Measurements from ENCODE around the gene GHRL.
A peak's percentile ranks its signal among the peaks of the same experiment; 100 is the strongest.

Gene GHRL, protein sequence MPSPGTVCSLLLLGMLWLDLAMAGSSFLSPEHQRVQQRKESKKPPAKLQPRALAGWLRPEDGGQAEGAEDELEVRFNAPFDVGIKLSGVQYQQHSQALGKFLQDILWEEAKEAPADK

DNA sequence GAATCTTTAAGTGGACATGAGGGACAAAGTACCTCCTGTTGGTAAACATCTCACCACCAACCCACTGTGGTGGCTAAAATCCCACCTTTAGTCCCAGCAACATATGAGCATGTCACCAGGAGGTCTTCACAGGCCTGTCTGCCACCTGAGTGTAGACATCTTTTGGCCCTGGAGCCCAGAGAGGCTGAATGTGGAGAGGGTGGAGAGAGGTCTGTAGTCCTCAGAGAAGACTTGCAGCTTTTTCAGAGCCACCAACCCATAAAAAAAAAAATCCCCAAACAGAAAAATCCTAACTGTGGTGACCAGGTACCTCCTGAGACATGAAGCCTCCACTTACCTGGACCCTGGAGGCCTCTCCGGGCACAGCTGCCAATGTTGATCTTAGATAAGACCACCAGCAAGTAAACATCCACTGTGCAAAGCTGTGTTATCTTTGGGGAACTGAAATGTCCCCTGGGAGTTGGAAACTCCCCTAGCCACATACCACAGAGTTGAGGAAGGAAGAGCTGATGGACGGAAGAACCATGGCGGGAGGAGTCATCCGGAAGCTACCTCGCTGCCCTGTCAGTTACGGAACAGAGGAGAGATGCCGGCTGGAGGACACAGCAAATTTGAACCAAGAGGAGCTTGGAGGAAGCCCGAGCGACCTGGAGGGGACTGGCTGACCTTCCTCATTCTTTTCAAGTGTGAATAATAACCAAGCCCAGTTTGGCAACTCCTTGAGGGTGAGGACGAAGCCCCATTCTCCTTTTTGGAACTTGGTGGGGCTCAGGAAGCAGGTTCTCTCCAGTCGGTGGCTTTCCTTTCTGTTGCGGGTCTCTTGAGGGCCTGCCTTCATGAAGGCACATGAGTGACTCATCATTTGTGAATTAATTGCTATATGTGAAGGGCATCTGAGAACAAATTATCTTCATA lies at the start of gene GHRL:
Gene GHRL, minus strand, starts transcription at position 443 of the 915 bp plus-strand sequence. CDS start 2,767 bp downstream, outside the sequence.
- DNase-seq (ENCODE audit: low spot score): peak; percentile 23

DNA sequence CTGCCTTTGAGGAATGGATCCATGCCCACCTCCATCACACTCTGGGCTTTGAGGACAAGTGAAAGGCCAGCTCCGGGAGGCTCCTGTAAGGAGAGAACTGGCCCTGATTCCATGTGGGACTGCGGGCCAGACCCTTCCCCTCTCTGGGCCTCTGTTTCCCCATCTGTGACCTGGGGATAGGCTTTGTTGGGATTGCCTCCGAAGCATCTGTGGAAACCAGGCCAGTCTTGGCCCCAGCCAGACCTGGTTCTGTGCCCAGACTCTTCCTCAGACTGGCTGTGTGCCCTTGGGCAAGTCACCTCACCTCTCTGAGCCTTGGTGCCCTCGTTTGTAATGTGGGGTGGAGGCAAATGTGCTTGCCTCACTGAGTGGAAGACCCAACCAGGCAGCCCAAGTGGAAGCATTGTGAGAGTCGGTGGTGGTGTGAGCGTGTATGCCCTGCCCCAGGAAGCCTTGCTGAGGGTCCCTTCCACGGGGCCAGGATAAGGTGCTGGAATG lies 49.2 kb upstream of the GHRL start:
- no peak for DNase-seq (ENCODE audit: low spot score)

DNA sequence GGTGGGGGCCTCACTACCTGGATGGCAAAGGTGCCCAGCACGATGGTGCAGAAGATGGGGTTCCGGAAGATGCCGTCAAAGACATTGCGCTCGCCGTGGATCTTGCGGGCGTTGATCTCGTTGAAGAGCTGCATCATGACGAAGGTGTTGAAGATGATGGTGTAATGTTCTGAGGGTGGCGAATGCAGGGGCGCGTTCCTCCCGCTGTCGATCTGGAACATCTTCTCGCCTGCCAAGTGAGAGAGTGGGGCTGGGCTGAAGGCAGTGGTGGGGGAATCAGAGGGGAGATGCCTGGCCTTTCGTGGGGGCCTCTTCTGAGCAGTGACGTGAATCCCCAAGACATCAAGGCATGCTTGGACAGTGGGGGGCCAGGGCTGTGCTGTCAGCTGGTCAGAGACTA lies 47.7 kb upstream of the GHRL start:
- no peak for DNase-seq (ENCODE audit: low spot score)

DNA sequence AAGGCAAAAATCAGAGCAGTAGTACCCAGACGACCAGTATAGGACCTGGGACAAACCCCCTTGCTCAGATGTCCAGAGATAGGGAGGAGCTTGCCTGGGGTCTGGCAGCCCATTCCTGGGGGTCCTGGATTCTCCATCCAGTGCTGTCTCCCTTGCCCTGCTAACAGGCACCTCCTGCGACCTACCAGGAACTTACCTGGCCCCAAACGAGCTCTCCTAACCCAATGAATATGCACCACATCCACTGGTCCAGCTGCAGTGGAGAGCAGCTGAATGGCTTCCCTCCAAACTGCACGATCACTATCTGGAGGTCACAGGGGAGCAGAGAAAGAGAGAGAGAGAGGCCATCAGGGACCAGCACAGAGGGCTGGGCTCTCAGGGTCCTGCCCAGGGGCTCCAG lies 47.3 kb upstream of the GHRL start:
- no peak for DNase-seq (ENCODE audit: low spot score)

DNA sequence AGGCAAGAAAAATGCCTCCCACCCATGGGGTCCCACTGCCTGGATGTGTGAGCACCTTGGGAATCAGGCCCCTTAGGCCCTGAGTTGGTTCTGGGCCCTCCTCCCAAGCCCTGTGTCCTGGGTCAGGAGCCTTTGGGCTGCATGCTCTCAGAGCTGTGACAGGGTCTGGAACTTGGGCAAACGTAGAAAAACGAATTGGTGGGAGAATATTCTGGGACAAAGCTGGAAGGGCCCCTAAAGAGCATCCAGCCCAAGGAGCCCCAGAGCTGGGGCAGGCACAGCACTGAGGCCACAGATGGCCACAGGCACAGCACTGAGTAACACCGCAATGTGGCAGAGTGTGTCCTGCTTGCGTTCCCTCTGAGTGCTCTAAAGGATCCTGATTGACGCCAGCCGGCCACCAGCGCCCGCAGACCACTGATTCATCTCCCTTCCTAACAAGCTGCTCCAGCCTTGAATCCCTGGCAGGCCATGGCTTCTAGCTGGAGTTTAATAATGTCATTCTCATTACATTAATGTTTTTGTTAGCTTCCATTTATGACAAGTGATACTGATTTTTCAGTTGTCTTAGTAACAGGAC lies 46.7 kb upstream of the GHRL start:
- no peak for DNase-seq (ENCODE audit: low spot score)

DNA sequence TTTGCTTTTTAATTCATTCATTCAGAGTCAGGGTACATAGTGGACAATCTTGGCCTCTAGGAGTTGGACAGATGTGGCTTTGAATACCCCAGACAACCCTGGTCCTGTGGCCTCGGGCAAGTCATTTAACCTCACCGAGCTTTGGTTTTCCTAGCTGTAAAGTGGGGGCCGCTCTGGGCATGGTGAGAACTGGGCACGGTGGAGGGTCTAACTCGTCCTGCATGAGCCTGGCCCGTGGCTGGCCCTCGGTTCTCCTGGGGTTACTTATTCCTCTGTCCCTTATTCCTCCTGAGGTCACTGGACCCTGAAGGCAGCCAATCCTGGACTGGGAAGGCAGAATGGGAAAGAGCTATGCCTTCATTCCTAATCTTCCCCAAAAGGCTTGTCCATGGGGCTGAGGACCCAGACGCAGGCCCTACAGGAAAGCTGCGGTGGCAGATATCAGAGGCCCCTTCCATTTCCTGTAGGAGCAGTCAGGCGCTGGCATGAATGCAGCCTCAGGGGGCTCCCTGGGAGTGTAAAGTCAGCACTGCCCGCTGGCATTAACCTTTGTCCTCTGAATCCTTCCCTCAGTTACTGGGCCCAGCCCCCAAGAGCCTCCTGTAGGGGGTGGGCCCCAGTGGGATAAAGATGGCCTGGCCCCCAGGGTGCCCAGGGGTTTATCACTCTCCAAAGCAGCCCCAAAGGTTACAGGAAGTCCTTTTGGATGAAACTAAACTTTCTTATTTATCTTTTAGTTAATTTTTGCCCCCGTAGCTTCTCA lies 46.0 kb upstream of the GHRL start:
- DNase-seq (ENCODE audit: low spot score): no peak

DNA sequence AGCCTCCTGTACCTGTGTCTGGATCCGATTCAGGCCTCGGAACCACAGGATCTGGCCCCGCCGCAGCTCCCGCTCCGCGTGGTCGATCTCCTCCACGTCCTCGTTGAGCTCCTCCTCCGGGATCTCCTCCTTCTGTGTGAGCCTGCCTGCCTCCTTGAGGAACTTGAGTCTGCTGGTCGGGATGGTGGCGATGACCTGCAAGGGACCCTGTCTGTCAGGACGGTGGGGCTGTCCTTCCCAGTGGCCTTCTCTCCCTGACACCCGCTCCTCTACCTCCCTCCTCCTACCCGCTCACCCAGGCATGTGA lies 45.4 kb upstream of the GHRL start:
- DNase-seq (ENCODE audit: low spot score): no peak

DNA sequence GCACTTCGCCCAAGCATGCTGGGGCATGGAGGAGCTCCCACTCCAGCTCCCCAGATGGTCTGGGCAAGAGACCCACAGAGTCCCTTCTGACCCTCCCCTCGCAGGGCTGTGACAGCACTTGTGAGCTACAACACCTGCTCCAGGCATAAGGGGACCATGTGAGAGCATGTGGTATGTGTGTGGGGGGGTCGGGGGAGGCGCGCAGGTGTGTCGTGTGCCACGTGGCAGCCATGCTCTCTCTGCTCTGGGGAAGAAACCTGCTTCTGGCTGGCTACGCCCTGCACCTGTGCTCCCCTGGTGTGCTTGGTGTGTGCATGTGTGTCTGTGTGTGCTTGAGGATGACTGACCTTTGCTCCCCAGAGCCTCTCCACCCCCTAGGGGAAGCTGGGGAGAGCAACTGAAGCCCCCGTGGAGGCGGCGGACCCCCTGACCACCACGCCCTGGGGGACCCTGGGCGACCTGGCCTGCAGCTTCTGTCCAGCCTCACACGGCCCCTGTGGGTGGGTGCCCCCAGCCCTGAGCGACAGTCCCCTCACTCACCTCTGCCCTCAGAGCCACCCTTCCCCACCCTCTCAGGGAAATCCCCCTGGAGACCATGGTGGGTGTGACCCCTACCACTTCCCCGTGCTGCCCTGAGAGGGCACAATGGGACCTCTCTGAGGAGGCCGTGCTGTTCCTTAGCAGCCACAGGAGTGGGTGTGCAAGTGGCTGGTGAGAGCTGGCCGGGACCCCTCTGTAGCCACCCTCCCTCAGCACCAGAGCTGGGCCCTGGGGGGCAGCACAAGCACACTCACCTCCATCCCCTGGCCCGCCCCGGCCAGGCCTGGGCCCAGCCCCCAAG lies 44.8 kb upstream of the GHRL start:
- DNase-seq (ENCODE audit: low spot score): no peak

DNA sequence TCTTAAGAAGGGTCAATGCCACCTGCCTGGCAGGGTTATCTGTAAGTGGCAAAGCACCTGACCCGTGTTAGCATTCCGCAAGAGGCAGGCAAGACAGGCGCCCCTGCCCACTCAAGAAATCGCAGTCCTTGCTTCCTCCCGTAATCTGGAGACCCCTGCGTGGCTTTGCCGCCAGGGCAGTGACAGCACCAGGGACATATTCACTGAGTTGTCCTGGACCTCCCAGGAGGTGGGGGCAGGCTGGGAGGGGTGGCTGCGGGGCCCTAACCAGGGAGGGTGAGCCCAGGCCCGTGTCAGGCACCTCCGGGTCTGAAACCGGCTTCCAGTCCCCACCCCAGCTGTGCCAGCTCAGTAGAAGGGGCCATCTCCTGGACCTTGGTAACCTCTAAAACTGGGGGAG lies 44.0 kb upstream of the GHRL start:
- DNase-seq (ENCODE audit: low spot score): no peak

DNA sequence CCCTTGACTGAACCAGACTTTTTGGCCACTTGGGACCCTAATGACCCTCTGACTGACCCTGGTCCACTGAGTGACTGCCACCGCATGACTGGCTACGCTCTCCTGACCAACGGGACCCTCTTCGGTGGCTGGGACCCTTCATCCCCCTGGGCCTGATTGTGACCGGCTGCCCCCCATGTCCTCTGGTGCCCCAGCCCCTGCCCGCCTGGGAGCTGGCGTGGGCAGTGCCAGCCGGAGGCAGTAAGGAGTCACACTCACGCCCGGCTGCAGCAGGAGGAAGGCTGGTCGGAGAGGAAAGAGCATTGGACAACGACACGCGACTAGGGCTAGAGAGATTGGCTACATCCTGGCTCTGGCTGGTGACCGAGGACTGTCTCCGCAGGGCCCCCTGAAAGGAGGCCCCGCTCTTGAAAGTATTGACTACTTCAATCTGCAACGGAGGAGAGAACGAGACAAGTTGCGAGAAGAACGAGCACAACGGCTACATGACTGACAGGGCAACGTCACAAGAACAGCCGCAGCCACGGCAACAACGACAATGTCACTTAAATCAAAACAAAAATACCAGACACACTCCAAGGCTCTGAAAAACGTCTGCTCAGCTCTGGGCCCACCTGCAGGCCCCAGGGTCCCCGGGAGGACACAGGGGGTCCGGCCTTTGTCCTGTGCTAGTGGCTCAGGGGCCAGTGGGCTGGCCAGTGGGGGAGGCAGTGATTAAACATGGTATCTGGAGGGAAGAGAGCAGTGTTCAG lies 43.3 kb upstream of the GHRL start:
- no peak for DNase-seq (ENCODE audit: low spot score)

DNA sequence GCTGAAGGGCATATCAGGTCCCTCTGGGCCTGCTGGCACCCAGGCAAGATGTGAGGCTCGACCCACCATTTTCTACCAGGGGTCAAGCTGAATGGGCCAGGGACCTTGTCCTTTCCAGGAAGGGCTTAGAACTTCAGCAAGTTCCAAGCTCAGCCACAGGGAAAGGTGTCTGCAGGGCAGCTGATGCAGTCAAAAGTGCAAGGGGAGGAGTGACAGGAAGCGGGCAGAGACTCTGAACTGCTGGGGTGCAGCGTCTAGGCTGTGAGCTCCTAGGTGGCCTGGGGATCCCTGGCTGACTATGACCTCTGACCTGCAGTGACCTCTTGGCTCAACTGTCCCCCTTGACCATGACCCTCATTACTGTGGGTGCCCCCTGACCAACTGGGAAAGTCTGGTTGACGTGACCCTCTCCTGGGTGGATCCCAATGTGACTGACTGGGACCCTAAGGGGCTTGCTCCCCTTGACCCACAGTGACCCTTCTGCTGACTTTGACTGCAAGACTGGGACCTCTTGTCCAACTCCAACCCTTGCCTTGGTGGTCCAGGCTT lies 42.5 kb upstream of the GHRL start:
- no peak for DNase-seq (ENCODE audit: low spot score)

DNA sequence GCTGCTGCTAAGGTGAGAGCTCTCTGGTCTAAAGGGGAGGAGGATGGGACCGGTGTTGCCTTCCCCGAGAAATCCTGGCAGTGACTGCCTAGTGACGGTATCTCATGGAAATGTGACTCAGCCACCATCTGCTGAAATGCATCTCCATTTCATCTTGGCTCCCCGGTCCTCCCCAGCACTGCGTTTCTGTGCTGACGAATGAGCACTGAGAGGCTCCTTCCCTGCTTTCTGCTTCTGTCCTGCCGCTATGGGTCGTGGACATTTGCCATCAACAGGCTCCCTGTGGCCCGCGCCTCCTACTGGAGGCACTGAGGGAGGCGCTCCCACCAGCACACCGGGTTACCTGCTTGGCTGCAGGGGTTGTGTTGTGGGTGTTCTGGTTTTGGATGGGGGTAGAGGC lies 41.7 kb upstream of the GHRL start:
- peak; percentile 80 for DNase-seq (ENCODE audit: low spot score)

DNA sequence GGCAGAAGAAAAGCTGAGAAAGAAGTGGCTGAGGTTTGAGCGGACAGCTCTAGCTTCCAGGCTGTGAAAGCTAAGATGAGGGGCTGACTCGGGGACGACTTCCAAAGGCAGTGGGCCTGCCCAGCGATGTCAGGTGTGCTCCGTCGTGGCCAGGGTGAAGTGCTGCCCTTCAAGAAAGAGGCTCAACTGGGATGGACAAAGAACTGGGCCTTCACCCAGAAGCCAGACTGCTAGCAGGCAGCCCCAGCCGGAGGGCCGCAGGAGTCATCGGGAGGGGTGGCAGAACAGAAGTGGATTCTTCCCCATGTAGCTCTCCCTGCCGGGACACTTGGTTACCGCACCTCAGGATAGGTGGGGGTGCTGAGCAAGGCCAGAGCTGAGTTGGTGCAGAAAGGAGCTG lies 41.3 kb upstream of the GHRL start:
- DNase-seq (ENCODE audit: low spot score): no peak

DNA sequence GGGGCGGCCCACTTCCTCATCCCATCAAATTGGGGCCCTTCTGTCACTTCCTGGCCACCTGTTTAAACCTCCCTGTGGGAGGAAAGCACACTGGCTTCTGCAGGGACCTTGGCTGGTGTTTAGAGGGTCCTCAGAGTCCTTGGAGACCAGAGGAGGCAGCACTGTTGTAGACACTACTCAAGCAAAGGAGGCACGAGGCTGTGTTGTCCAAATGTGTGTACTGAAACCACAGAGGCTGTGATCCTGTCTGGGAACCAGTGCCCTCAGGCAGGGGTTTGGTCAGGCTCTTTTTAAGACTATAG lies 40.6 kb upstream of the GHRL start:
- no peak for DNase-seq (ENCODE audit: low spot score)

DNA sequence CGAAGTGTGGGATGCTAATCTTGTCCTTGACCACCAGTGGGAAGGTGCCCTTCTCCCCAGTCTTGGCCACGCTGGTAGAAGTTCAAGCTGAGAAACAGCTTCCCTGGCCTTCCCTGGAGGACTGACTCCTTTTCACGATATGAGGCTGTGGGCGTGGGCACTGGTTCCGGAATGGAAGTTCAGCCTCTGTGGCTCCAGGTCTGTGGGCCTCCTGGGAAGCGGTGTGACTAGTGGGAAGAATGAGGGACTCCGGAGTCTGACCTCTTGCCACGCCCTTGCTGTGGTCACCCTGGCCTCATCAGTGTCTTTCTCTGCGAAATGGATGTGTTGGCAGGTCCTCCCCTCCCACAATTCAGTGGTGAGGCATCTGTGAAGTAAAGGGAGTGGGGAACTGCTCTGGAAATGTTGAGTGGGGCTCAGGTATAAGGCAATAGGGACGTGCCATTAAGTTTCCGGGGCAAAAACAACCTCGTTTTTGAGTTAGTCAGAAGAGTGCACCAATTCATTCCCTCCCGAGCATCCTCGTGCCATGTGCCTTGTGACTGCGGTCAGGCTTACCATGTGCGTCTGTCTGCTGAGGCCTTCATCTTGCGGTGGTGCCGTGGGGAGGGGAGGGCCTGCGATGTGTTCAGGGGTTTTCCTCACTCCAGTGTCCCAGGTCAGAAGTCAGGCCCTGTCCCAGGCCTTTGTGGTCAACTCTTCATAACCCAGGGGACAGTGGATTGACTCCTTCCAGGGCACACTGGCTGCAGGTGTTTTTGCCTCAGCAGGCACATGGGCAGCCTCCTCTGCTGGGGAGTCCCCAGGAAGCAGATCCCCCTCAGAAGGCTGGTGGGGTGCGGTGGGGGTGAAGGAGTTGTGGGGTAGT lies 40.0 kb upstream of the GHRL start:
- no peak for DNase-seq (ENCODE audit: low spot score)

DNA sequence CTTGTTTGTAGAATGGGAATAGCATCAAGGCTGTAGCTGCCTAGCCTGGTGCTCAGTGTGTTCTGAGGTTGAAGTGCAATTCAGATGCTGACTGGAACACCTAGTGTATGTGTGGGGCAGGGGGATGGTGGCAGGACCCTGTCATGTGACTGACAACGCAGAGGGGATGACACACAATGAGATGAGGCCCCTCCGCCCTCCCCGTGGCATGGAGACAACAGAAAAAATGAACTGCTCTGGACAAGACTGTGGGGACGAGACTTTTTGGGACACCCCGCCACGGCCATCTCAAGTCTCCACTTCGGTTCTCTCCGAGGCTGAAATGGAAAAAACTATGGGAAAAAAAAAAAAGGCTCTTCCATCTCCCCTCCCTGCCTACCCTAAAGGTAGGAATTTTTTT lies 38.6 kb upstream of the GHRL start:
- DNase-seq (ENCODE audit: low spot score): no peak

DNA sequence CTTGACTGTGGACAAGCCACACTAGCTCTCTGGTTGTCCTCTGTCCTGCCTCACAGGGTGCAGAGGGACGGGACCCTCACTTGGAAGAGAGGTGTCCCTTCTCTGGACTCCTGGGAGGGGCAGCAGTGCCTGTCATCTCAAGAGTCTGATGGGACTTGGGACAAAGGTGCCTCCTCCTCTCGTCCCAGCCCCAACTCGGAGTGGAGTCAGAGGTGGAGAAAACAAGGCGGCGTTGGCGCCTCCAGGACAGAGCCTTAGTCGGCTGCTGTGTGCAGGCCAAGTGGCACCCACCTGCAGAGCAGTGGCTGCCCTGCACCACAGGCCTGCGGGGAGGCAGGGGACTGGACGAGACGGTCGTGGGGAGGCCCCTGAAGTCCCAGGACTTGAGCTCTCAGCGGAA lies 37.6 kb upstream of the GHRL start:
- DNase-seq (ENCODE audit: low spot score): no peak

DNA sequence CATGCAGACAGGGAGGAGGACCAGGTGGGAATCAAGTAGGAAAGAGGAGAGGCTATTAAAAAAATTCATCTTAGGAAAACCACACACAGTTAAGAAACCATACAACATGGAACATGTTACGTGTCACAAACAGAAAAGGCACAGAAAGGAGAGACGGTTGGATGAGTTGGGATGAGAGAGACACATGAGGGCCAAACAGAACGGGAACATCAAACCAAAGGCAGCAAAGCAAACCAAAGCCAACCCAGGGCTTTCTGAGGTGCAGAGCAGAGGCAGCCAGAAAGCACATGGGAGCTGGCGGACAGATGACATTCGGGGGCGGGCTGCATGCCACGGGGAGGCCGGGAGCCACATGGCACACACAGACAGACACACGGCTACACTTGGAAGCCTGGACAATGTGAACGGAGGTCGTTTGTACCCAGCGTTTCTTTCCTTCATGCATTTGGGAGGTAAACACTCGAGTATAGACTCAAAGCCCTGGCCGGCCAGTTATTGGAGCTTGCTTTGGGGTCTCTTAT lies 36.8 kb upstream of the GHRL start:
- no peak for DNase-seq (ENCODE audit: low spot score)

DNA sequence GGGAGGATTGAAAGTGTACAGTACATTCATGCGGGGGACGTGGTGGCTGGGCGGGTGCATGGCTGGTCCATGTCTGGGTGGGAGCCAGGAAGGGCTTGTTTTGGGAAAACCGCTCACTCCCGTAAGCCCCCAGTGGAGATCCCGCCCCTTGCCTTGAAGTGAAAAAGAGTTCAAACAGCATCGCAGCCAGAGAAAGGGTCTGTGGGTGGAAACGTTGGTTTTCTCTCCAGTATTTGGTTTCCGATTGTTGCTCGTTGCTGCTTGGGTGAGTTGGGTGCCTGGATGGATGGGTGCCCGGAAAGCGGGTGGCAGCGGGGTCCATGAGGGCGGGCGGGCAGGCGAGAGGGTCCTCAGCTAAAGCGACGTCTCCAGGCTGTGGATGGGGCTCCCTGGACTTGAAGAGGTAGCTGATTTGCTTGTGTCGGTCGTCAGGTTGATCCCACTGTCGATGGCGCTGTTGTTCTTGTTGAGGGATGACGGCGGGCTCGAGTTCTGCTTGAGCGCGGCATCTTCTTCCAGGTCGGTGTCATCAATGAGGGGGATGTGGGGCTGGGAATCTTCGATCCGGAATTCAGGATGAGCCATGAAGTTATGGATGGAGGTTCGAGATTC lies 35.8 kb upstream of the GHRL start:
- no peak for DNase-seq (ENCODE audit: low spot score)
